Erythroblast (primary cell): Measurements from ENCODE around the gene PTPRM.

Source experiments
- DNase-seq, 2 experiments: peaks; one replicate each; lab custom pipeline; 2025; lab: John Stamatoyannopoulos, UW
- GATA1 ChIP-seq: IDR thresholded peaks from 2 replicates; pipeline ENCODE4 v1.6.1; 2011; ENCODE audit warnings: low read depth, mild to moderate bottlenecking, control low read depth, low read length, moderate library complexity
- POLR2A ChIP-seq: IDR thresholded peaks from 2 replicates; pipeline ENCODE4 v1.6.1; 2011; ENCODE audit warnings: mild to moderate bottlenecking, low read length

PTPRM gene

GRCh38 chr18:8069708-8070107, 502.6 kb downstream of the PTPRM start:
- TF ChIP-seq GATA1, result no peak
- no peak for TF ChIP-seq POLR2A
- DNase-seq, result no peak

DNA sequence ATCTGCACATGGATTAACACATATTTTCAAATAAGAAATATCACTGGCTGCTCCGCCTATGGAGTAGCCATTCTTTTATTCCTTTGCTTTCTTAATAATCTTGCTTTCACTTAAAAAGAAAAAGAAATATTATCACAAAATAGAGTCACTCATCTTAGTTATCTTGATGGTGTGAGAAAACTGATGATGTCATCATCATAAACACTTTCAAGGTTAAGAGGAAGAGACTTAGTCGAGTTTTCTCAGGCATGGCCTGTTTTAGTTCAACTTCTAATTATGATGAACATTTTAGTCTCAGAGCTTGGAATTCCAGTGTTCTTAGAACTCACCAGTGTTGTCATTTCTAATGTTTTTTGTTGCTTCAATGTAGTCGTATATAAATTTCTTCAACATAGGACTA, 506.1 kb downstream of the PTPRM start:
- no peak for TF ChIP-seq POLR2A
- TF ChIP-seq GATA1, result no peak
- no peak for DNase-seq

GRCh38 chr18:8080092-8080491, 513.0 kb downstream of the PTPRM start:
- no peak for TF ChIP-seq POLR2A

GRCh38 chr18:8081267-8081666, 514.2 kb downstream of the PTPRM start:
- no peak for DNase-seq
- no peak for TF ChIP-seq POLR2A
- TF ChIP-seq GATA1, result no peak

More at GRCh38 chr18:8080092-8080491, 513.0 kb downstream of the PTPRM start:
- DNase-seq, result no peak

DNA sequence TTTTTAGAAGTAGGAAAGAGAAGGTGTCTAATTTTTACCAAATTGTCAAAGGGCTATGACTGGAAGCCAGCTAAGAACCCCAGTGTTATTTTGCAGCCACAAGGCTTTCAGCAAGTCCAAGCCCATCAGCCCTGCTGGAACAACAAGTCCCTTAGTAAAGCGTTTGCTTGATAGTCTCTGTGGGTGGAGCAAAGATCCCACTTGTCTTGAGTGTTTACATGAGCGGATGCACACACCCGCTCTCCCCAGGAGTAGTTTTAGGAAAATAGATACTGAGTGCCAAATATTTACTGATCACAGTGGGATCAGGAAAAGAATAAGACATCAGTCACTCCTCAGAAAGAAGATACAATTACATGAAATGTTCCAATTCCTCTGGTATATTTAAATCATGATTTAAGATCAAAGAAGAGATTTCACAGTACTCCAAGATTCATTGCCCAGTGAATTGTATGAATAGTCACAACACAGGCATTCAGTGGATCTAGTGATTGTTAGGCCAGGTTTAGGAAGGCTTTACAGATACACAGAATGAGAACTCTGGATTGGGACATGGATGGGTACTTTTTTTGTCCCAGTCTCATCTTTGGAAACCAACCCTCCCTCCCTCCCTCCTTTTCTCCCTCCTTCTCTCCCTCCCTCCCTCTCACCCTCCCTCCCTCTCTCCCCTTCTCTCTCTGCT, 514.9 kb downstream of the PTPRM start:
- no peak for DNase-seq
- no peak for TF ChIP-seq GATA1
- no peak for TF ChIP-seq POLR2A

GRCh38 chr18:8084160-8084559, 517.0 kb downstream of the PTPRM start:
- TF ChIP-seq GATA1 (no peak), POLR2A (no peak)
- DNase-seq, result peak; percentile 3 to 11

DNA sequence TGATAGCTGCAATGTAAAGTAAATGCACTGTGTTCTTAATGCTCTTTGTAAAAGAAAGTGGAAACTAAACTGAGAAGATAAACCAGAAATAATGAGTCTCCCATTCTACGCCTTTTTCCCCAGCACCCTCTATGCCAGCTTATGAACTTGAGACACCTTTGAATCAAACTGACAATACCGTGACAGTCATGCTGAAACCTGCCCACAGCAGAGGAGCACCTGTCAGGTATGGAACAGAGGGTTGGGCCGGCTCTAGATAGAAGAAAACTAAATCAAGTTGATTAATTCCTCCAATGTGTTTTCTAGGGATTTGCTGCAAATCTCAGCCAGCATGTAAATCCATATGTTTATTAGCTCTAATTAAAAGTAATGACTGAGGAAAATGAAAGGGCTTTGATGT, 521.5 kb downstream of the PTPRM start:
- DNase-seq, result no peak
- TF ChIP-seq POLR2A (no peak), GATA1 (no peak)

GRCh38 chr18:8091035-8091434, 523.9 kb downstream of the PTPRM start:
- no peak for DNase-seq
- TF ChIP-seq POLR2A (no peak), GATA1 (no peak)

- DNase-seq, result no peak
- TF ChIP-seq GATA1 (no peak), POLR2A (no peak)
Measured at GRCh38 chr18:8095947-8096570, 528.9 kb downstream of the PTPRM start.

- TF ChIP-seq GATA1 (no peak), POLR2A (no peak)
- DNase-seq, result no peak
Measured at GRCh38 chr18:8097399-8097798, 530.3 kb downstream of the PTPRM start.

GRCh38 chr18:8097927-8098326, 530.8 kb downstream of the PTPRM start:
- DNase-seq, result no peak
- TF ChIP-seq POLR2A (no peak), GATA1 (no peak)

GRCh38 chr18:8106603-8107002, 539.5 kb downstream of the PTPRM start:
- no peak for TF ChIP-seq POLR2A
- no peak for TF ChIP-seq GATA1
- no peak for DNase-seq

GRCh38 chr18:8107426-8107825, 540.3 kb downstream of the PTPRM start:
- no peak for DNase-seq
- TF ChIP-seq POLR2A (no peak), GATA1 (no peak)

GRCh38 chr18:8114480-8114879, 547.4 kb downstream of the PTPRM start:
- no peak for TF ChIP-seq POLR2A
- no peak for TF ChIP-seq GATA1
- DNase-seq, result no peak

DNA sequence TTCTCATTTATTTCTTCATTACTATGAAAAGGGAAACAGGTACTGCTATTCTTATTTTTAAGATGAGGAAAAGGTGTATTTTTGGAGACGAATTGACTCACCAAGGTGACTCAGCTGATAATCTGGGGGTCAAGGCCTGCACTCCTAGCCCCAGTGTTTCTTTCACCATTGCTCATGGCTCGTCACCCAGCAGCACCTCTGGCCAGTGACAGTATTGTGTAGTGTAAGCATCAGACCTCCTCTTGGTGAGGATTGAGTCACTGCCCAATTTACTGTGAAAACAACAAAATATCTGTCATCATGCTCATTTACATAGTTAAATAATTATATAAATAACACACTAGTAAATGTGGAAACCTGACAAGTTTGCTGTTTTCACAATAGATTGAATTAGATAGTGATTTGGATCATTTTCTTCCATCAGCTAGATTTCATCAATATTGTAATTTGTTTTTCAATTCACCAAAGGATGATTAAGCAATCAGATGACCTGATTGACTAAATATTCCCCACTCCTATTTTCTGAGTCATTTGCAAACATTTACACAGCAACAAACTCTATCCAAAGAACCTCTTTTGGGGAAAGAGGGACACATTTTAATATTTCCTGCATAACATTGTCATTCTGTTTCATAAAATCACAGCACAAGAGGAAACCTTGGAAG, 549.4 kb downstream of the PTPRM start:
- no peak for DNase-seq
- TF ChIP-seq GATA1 (no peak), POLR2A (no peak)
